GM12875 (cell line): ENCODE results near the gene ICOS.

Experiments
- H3K4me3 ChIP-seq: one replicate; pipeline ENCODE4 v1.5.1; 2011; ENCODE audit warnings: low read depth, low read length, control low read depth
- TF ChIP-seq, protein P1 (sequence below): IDR thresholded peaks from 2 replicates; pipeline ENCODE4 v1.5.1; 2011; ENCODE audit warnings: low read depth, mild to moderate bottlenecking, control low read depth, inconsistent platforms, low read length, moderate library complexity, borderline replicate concordance; ENCODE audit not compliant: insufficient read depth

Gene ICOS

DNA sequence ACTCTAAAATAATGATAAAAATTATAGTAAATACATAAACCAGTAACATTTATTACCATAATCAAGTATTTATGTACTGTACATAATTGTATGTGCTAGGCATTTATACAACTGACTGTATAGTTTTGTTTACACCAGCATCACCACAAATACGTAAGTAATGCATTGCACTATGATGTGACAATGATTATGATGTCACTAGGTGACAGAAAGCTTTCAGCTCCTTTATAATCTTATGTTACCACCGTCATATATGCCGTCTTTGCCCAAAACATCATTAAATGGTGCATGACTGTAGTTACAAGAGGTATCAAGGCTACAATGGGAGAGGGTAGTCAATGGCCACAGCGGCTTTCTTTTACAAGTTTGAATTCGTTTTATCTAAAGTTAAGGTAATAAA, 60.1 kb downstream of the ICOS start:
- TF ChIP-seq, protein P1, sequence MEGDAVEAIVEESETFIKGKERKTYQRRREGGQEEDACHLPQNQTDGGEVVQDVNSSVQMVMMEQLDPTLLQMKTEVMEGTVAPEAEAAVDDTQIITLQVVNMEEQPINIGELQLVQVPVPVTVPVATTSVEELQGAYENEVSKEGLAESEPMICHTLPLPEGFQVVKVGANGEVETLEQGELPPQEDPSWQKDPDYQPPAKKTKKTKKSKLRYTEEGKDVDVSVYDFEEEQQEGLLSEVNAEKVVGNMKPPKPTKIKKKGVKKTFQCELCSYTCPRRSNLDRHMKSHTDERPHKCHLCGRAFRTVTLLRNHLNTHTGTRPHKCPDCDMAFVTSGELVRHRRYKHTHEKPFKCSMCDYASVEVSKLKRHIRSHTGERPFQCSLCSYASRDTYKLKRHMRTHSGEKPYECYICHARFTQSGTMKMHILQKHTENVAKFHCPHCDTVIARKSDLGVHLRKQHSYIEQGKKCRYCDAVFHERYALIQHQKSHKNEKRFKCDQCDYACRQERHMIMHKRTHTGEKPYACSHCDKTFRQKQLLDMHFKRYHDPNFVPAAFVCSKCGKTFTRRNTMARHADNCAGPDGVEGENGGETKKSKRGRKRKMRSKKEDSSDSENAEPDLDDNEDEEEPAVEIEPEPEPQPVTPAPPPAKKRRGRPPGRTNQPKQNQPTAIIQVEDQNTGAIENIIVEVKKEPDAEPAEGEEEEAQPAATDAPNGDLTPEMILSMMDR = no peak
- no peak overlapping the region for H3K4me3 ChIP-seq

- TF ChIP-seq, protein P1 = no peak
- no peak overlapping the region for H3K4me3 ChIP-seq
These were observed 60.9 kb downstream of the ICOS start for GRCh38 chr2:203997481-203997880.

- TF ChIP-seq, protein P1 = no peak
- no peak overlapping the region for H3K4me3 ChIP-seq
These were observed 61.6 kb downstream of the ICOS start for GRCh38 chr2:203997980-203998809.

GRCh38 chr2:203999835-204000234, 63.3 kb downstream of the ICOS start:
- TF ChIP-seq, protein P1 = no peak

DNA sequence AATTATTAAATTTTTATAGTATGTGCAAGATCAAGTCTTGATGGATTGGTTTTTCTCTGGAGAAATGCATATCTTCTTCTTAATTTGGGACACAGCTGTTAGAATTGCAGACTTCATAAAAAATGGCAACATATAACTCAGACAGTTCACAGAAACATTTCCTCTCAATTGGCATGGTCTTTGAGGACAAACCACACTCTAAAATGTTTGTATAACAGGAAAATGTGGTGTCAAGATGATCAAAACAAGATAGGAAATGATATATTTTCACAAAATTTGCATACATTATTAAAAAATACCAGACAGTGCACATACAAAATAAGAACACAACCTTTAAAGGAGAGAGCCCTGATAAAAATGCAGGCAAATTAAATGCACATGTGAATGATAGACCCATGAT, 63.9 kb downstream of the ICOS start:
- TF ChIP-seq, protein P1 = no peak
- no peak overlapping the region for H3K4me3 ChIP-seq

More at GRCh38 chr2:203999835-204000234, 63.3 kb downstream of the ICOS start:
- H3K4me3 ChIP-seq = no peak overlapping the region

DNA sequence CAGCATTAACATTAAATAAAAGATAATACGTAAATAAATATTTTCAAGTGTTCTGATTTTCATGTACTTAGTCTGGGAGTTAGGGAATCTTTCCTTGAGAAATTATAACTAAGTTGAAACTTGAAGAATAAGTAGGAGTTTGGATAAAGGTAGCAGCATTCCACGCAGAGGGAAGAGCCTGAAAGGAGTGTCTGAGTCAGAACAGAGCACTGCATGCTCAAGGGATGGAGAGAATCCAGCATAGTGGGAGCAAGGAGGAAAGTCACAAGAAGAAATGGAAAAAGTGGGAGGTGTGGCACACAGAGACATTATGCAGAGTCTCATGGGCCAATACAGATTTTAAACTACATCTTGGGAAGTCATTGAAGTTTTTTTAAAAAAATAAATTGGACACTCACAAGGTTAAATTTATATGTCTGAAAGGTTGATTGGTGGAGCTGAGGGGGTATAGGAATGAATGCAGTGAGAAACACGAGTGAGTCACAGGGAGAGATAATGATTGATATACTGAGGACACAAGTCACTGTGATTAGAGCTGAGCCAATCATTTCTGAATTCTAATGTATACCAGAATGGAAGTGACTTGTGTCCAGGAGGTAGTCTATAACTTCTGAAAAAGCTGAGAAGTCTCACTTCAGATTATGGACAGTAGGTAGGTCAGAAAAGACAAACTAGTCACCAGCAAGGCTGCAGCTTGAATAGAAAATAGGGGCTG, 66.9 kb downstream of the ICOS start:
- no peak overlapping the region for H3K4me3 ChIP-seq
- TF ChIP-seq, protein P1 = no peak
